Measurements from ENCODE around the gene PARD6B. TPM values are rescaled to one million over a fixed set of nuclear protein-coding genes. Genes with fewer than 3 reads are reported as not detected.

The PARD6B gene
- total and polyA plus RNA-seq, 2 donors (not counting 3 experiments of a cell fraction or from before 2014, with no cell fraction given), result 0.03 TPM; not detected in 1

GRCh38 chr20:50711113-50711825 is 20.1 kb upstream of the PARD6B start:
- dilution Hi-C loops (cut with MboI; ENCODE audit: extremely low pct_ligation_motif_present, low sequenced_read_pairs), result no loop called here

More at GRCh38 chr20:50711113-50711825, 20.1 kb upstream of the PARD6B start:
- Histone ChIP-seq H3K9me3 (replicated peaks; ENCODE audit: control insufficient read depth, insufficient read depth, low read length) (no peaks in the 10 kb centered on the region), H4K20me1 (replicated peaks; ENCODE audit: control insufficient read depth, extremely low read depth, insufficient read depth, low read length) (no peaks in the 10 kb centered on the region), H3K27ac (ENCODE audit: insufficient read depth, low read depth, low read length) (no peak overlapping the region), H3K36me3 (ENCODE audit: control insufficient read depth in 2 of 2, extremely low read depth in 1 of 2, insufficient read depth in 2 of 2, low read length in 2 of 2) (no peaks in the 10 kb centered on the region), H3K4me1 (ENCODE audit: control insufficient read depth, extremely low read depth, insufficient read depth, low read length) (no peaks in the 10 kb centered on the region), H3K9me1 (replicated peaks; ENCODE audit: control insufficient read depth, extremely low read depth, insufficient read depth, low read length) (no peaks in the 10 kb centered on the region), H3K4me3 (replicated peaks in 1 of 3; ENCODE audit: insufficient read depth in 1 of 3, low read depth in 1 of 3, low read length in 3 of 3) (no peak overlapping the region), H3K27me3 (ENCODE audit: control insufficient read depth in 2 of 2, insufficient read depth in 2 of 2, low read length in 2 of 2) (peaks cover 2 to 9% of the 10 kb centered on the region in 2 experiments), H3K9ac (replicated peaks; ENCODE audit: extremely low read depth, insufficient read depth, low read length) (no peak overlapping the region), H3K4me2 (ENCODE audit: insufficient read depth, low read length) (no peak overlapping the region), H2AFZ (ENCODE audit: low read depth, low read length) (no peak overlapping the region), H3K79me2 (ENCODE audit: control insufficient read depth, insufficient read depth, low read length) (no peaks in the 10 kb centered on the region)
- FAIRE-seq, result no peak
- POLR2A ChIA-PET, result no interaction called here
- BruUV-seq (replicated peaks), result no TSS peak
- DNase-seq (ENCODE audit: low read depth, low spot score), result no peak
- TF ChIP-seq, protein P1, sequence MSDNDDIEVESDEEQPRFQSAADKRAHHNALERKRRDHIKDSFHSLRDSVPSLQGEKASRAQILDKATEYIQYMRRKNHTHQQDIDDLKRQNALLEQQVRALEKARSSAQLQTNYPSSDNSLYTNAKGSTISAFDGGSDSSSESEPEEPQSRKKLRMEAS (IDR thresholded peaks at IDR 0.05; ENCODE audit: insufficient read depth, insufficient read length), result no peak
- no peak for TF ChIP-seq EZH2 (IDR thresholded peaks at IDR 0.05; ENCODE audit: borderline replicate concordance, low read depth, low read length, severe bottlenecking)
- no peak for TF ChIP-seq CTCF (IDR thresholded peaks at IDR 0.05; ENCODE audit: extremely low read depth in 1 of 2, insufficient read depth in 1 of 2, low read depth in 1 of 2, low read length in 2 of 2)
- no peak for TF ChIP-seq POLR2AphosphoS5 (IDR thresholded peaks at IDR 0.05; ENCODE audit: insufficient read depth, low read depth, low read length)
- no peak for TF ChIP-seq POLR2A (IDR thresholded peaks at IDR 0.05; ENCODE audit: low read depth, low read length)
- TF ChIP-seq FOS (IDR thresholded peaks at IDR 0.05; ENCODE audit: borderline replicate concordance, insufficient read depth, low read length), result no peak
- TF ChIP-seq MYC (IDR thresholded peaks at IDR 0.05; ENCODE audit: low read depth, low read length), result no peak
- no peak for TF ChIP-seq JUN (IDR thresholded peaks at IDR 0.05; ENCODE audit: borderline replicate concordance, insufficient read depth, insufficient read length, low read depth)
- no peak for TF ChIP-seq GATA2 (IDR thresholded peaks at IDR 0.05; ENCODE audit: insufficient read depth, insufficient read length, low read depth, low read length)
- CTCF ChIA-PET, result interaction anchor here (1.4 kb wide), 1 partner anchor 12 kb away, joined by 3 read pairs; no protein-coding TSS in a partner anchor
- intact Hi-C loops (cut with micrococcal nuclease), result no loop called here

Data from endothelial cell of umbilical vein (primary cell).